ENCODE data around the gene NUDT21. TPM values are rescaled to one million over a fixed set of nuclear protein-coding genes. Genes with fewer than 3 reads are reported as not detected.

The NUDT21 gene
- total RNA-seq, 1 donor from 2014 or later = 80.3 TPM

DNA sequence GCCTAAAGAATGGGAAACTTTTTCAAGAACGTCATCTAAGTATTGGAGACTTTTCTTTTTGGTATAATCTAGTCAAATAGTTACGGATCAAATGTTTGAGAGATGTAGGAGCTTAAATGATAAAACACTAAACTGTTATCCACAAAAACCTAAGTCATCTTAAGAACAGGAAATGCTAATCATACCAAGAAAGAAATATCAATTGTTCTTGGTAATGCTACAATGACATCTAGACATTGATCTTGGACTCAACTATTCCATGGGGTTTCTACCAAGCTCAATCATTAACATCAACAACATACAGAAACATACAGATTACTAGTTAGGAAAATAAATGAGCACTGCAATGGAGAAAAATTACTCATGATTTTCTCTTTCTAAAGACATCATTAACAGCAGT lies 3.8 kb downstream of the NUDT21 start:
- Histone ChIP-seq H3K36me3 (peaks cover 54% of the 10 kb centered on the region), H3K4me3 (no peak overlapping the region), H3K9me3 (no peaks in the 10 kb centered on the region), H3K27ac (no peak overlapping the region), H3K27me3 (ENCODE audit: low read depth) (no peaks in the 10 kb centered on the region), H3K4me1 (peaks cover 30% of the 10 kb centered on the region)
- intact Hi-C loops (cut with DNase I) = no loop called here
- TF ChIP-seq, protein P1, sequence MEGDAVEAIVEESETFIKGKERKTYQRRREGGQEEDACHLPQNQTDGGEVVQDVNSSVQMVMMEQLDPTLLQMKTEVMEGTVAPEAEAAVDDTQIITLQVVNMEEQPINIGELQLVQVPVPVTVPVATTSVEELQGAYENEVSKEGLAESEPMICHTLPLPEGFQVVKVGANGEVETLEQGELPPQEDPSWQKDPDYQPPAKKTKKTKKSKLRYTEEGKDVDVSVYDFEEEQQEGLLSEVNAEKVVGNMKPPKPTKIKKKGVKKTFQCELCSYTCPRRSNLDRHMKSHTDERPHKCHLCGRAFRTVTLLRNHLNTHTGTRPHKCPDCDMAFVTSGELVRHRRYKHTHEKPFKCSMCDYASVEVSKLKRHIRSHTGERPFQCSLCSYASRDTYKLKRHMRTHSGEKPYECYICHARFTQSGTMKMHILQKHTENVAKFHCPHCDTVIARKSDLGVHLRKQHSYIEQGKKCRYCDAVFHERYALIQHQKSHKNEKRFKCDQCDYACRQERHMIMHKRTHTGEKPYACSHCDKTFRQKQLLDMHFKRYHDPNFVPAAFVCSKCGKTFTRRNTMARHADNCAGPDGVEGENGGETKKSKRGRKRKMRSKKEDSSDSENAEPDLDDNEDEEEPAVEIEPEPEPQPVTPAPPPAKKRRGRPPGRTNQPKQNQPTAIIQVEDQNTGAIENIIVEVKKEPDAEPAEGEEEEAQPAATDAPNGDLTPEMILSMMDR (IDR thresholded peaks at IDR 0.05) = no peak
- no peak for ATAC-seq
- DNase-seq = no peak

DNA sequence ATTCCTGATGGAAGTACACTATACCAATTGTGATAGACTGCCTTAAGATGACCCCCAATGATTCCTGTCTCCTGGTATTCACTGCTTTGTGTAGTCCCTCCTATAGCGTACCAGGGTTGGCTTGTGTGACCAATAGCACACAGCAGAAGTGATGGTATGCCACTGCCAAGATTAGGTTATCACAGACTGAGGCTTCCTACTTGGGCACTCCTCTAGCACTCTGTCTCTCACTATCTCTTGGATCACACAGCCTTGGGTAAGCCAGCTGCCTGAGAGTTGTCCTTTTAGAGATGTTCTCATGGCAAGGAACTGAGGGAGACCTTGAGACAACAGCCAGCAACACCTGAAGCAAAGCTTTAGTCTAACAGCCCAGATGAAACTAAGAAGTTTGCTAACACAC lies 13.1 kb downstream of the NUDT21 start:
- Histone ChIP-seq H3K9me3 (no peaks in the 10 kb centered on the region), H3K4me3 (no peak overlapping the region), H3K27ac (no peak overlapping the region), H3K36me3 (peaks cover 86% of the 10 kb centered on the region), H3K27me3 (ENCODE audit: low read depth) (no peaks in the 10 kb centered on the region), H3K4me1 (no peaks in the 10 kb centered on the region)
- DNase-seq = no peak
- no peak for ATAC-seq
- TF ChIP-seq, protein P1 (IDR thresholded peaks at IDR 0.05) = no peak
- intact Hi-C loops (cut with DNase I) = no loop called here

DNA sequence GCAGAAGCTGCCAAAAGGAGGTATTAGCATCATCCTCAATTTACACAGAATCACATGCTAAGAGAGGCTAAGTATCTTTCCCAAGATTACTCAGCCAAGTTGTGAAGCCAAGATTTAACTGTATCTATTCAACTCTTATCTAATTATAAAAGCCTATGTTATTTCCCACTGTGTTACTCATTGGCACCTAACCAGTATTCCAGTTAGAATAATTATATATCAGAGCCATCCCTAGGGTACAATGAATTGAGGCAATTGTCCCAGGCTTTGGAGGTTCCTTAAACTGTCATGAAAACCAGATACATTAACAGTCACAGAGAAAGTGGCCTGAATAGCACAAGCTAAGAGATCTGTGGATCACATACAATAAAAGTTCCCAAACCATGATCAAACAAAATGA lies 14.9 kb downstream of the NUDT21 start:
- no peak overlapping the region for H3K4me3 ChIP-seq
- TF ChIP-seq, protein P1 (IDR thresholded peaks at IDR 0.05) = no peak
- H3K4me1 ChIP-seq = no peaks in the 10 kb centered on the region
- no peak overlapping the region for H3K27ac ChIP-seq
- DNase-seq (no peak), ATAC-seq (no peak)
- H3K36me3 ChIP-seq = peaks cover 90% of the 10 kb centered on the region
- H3K9me3 ChIP-seq = no peaks in the 10 kb centered on the region
- no peaks in the 10 kb centered on the region for H3K27me3 ChIP-seq (ENCODE audit: low read depth)
- intact Hi-C loops (cut with DNase I) = no loop called here

DNA sequence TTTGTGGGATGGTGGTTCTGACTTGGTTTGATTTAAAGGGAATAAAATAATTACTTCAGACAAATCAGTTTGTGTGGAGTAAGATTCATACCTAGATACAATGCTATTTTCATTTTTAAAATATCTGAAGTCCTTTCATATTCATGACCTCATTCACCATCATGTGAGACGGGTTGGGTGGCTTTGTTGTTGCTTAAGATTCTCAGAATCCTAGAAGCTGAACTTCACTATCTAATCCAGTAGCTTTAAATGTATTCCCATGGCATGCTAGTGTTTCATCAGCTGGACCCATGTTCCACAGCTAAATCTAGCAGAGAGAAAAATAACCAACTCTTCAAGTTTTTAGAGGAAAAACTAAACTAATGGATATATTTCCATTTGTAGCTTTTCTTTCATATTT lies 23.0 kb downstream of the NUDT21 start:
- intact Hi-C loops (cut with DNase I) = no loop called here

DNA sequence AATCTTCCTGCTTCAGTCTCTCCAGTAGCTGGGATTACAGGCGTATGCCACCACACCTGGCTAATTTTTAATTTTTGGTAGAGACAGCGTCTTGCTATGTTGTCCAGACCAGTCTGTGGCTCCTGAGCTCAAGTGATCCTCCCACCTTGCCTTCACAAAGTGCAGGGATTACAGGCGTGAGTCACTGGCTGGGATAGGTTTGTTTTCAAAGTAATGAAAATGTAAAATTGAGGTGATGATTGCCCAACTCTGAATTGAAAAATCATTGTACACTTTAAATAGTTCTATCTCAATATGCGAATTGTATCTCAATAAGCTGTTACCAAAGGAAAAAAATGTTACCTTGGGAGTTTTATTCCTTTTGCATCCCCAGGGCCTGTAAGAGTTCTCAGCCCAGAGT lies 24.5 kb downstream of the NUDT21 start:
- H3K27ac ChIP-seq = no peak overlapping the region
- H3K4me3 ChIP-seq = no peak overlapping the region
- peaks cover 27% of the 10 kb centered on the region for H3K4me1 ChIP-seq
- H3K9me3 ChIP-seq = no peaks in the 10 kb centered on the region
- DNase-seq (no peak), ATAC-seq (no peak)
- H3K27me3 ChIP-seq (ENCODE audit: low read depth) = no peaks in the 10 kb centered on the region
- peaks cover 16% of the 10 kb centered on the region for H3K36me3 ChIP-seq
- TF ChIP-seq, protein P1 (IDR thresholded peaks at IDR 0.05) = no peak
- intact Hi-C loops (cut with DNase I) = no loop called here

More for the DNA sequence above, 23.0 kb downstream of the NUDT21 start:
- peaks cover 13% of the 10 kb centered on the region for H3K4me1 ChIP-seq
- ATAC-seq (no peak), DNase-seq (no peak)
- no peak overlapping the region for H3K27ac ChIP-seq
- no peak overlapping the region for H3K4me3 ChIP-seq
- no peaks in the 10 kb centered on the region for H3K9me3 ChIP-seq
- peaks cover 31% of the 10 kb centered on the region for H3K36me3 ChIP-seq
- TF ChIP-seq, protein P1 (IDR thresholded peaks at IDR 0.05) = no peak
- no peaks in the 10 kb centered on the region for H3K27me3 ChIP-seq (ENCODE audit: low read depth)

DNA sequence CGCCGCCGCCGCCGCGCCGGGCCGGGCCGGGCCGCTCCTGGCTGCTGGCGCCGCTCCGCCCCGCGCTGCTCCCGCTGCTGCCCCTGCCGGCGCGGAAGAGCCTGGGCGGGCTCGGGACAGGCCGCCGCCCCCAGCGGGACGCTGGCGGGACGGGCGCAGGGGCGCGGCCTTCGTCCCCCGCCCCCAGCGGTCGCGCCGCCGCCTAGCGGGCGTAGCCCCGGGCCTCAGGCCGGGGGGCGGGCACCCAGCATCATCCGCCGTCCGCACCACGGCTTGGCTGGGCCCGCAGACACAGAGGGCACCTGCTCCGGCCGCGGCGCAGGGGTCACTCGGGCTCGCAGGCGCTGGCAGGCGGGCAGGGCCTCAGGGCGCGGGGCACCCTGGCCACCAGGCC lies 25.7 kb downstream of the NUDT21 start, which contains the start of gene AMFR:
Gene AMFR, minus strand, starts transcription at position 107 of the 394 bp plus-strand sequence. CDS start 218 bp downstream, outside the sequence.
- intact Hi-C loops (cut with DNase I) = no loop called here
- DNase-seq = peak; percentile 78
- peak within 1 kb of the TSS; percentile 87 for H3K27ac ChIP-seq

More for the DNA sequence above, 25.7 kb downstream of the NUDT21 start, which contains the start of gene AMFR:
- peak; percentile 97 to 98 for ATAC-seq
- Histone ChIP-seq H3K27me3 (ENCODE audit: low read depth) (no peaks in the 10 kb centered on the region), H3K4me1 (peaks cover 28% of the 10 kb centered on the region), H3K4me3 (peak within 1 kb of the TSS; percentile 90), H3K9me3 (no peaks in the 10 kb centered on the region), H3K36me3 (peaks cover 4% of the 10 kb centered on the region)
- TF ChIP-seq, protein P1 (IDR thresholded peaks at IDR 0.05) = peak; percentile 41

Measured in lower lobe of right lung (tissue), 2 donors.